GM12891 (cell line): Measurements from ENCODE around the gene SLC44A4.
"Not testable (repeated sequence)": the region's sequence is repeated elsewhere in the genome, so short reads cannot be mapped to it uniquely, and the experiment has no call there.

Experiments
- DNase-seq: peaks from one replicate; pipeline ENCODE4 v3.0.0; 2011; ENCODE audit warnings: low spot score; ENCODE audit not compliant: insufficient read length
- FAIRE-seq: peaks from 2 replicates; lab custom pipeline; 2011; peaks lifted over from hg19 to GRCh38; lab: Jason Lieb, UNC
- PAX5 ChIP-seq: IDR thresholded peaks from 2 replicates; pipeline ENCODE4 v1.6.1; 2011; ENCODE audit warnings: low read length, moderate library complexity, mild to moderate bottlenecking; ENCODE audit not compliant: insufficient read depth, severe bottlenecking
- POLR2A ChIP-seq: IDR thresholded peaks from 2 replicates; pipeline ENCODE4 v1.6.1; 2011; ENCODE audit warnings: low read depth, low read length, control low read depth
- POLR2AphosphoS5 ChIP-seq: IDR thresholded peaks from 2 replicates; pipeline ENCODE4 v1.6.1; 2011; ENCODE audit warnings: low read depth, low read length, control low read depth
- POU2F2 ChIP-seq: IDR thresholded peaks from 2 replicates; pipeline ENCODE4 v1.6.1; 2011; ENCODE audit warnings: low read depth, mild to moderate bottlenecking, control low read depth, low read length, moderate library complexity
- SPI1 ChIP-seq: IDR thresholded peaks from 2 replicates; pipeline ENCODE4 v1.6.1; 2011; ENCODE audit warnings: low read depth, low read length, control low read depth
- TAF1 ChIP-seq: IDR thresholded peaks from 2 replicates; pipeline ENCODE4 v1.6.1; 2011; ENCODE audit warnings: low read depth, low read length, control low read depth

The SLC44A4 gene

GRCh38 chr6:31829633-31830283, 49.0 kb downstream of the SLC44A4 start:
- no peak for FAIRE-seq
- no peak for TF ChIP-seq POU2F2
- DNase-seq = no peak

DNA sequence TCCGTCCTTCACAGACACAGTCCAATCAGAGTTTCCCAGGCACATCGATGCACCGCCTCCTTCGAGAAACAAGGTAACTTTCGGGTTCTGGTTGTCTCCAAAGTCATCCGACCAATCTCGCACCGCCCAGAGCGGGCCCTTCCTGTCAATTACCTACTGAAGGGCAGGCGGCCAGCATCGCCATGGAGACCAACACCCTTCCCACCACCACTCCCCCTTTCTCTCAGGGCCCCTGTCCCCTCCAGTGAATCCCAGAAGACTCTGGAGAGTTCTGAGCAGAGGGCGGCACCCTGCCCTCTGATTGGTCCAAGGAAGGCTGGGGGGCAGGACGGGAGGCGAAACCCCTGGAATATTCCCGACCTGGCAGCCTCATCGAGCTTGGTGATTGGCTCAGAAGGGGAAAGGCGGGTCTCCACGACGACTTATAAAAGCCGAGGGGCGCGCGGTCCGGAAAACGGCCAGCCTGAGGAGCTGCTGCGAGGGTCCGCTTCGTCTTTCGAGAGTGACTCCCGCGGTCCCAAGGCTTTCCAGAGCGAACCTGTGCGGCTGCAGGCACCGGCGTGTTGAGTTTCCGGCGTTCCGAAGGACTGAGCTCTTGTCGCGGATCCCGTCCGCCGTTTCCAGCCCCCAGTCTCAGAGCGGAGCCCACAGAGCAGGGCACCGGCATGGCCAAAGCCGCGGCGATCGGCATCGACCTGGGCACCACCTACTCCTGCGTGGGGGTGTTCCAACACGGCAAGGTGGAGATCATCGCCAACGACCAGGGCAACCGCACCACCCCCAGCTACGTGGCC, 51.3 kb downstream of the SLC44A4 start, which contains the start of gene HSPA1B:
Gene HSPA1B (plus strand): TSS at position 453 of the 794 bp plus-strand sequence. CDS start 213 bp downstream, at position 666.
- FAIRE-seq (peak; percentile 77), DNase-seq (peak; percentile 80)
- peak; percentile 98 for TF ChIP-seq POLR2A
- peak; percentile 98 for TF ChIP-seq POLR2AphosphoS5
- no peak for TF ChIP-seq POU2F2
- no peak for TF ChIP-seq SPI1
- peak; percentile 88 for TF ChIP-seq TAF1
- TF ChIP-seq PAX5 = no peak

DNA sequence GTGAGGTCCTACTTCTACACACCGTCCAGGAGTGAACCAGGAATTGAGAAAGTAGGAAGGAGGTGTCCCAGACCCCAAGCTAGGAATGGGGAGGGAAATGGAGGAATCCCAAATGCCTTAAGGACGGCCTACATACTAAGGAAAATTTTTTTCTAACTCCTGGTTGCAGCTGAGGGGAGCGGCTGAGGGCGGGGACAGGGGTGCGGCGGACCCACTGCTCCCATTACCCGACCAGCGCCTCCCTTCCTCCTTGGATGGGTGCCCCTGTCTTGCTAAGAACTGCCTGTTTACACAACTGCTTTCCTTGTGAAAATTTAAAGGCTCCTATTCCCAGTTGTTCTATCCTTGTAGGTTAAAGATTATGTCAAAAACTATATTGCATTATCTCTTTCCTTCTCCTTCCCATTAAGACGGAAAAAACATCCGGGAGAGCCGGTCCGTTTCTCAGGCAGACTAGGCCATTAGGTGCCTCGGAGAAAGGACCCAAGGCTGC, 52.0 kb downstream of the SLC44A4 start:
- TF ChIP-seq POLR2AphosphoS5 (peak; percentile 32; the same call in 1 of the 2 replicates), POLR2A (no peak)
- DNase-seq = peak; percentile 49
- FAIRE-seq = no peak

- DNase-seq (no peak), FAIRE-seq (no peak)
Measured at GRCh38 chr6:31825553-31825952, 53.2 kb downstream of the SLC44A4 start.

GRCh38 chr6:31823592-31824196, 55.1 kb downstream of the SLC44A4 start:
- not testable (repeated sequence) for FAIRE-seq, DNase-seq

More at GRCh38 chr6:31825553-31825952, 53.2 kb downstream of the SLC44A4 start:
- TF ChIP-seq SPI1 (no peak), POU2F2 (no peak), PAX5 (no peak), POLR2A (no peak), POLR2AphosphoS5 (no peak), TAF1 (no peak)

GRCh38 chr6:31822036-31822821, 56.6 kb downstream of the SLC44A4 start:
- no peak for TF ChIP-seq POU2F2
- TF ChIP-seq TAF1 = no peak
- TF ChIP-seq SPI1 = no peak
- no peak for TF ChIP-seq PAX5
- TF ChIP-seq POLR2AphosphoS5 = no peak; the same call in 1 of the 2 replicates
- TF ChIP-seq POLR2A = no peak
- DNase-seq (peak; percentile 44), FAIRE-seq (no peak)

DNA sequence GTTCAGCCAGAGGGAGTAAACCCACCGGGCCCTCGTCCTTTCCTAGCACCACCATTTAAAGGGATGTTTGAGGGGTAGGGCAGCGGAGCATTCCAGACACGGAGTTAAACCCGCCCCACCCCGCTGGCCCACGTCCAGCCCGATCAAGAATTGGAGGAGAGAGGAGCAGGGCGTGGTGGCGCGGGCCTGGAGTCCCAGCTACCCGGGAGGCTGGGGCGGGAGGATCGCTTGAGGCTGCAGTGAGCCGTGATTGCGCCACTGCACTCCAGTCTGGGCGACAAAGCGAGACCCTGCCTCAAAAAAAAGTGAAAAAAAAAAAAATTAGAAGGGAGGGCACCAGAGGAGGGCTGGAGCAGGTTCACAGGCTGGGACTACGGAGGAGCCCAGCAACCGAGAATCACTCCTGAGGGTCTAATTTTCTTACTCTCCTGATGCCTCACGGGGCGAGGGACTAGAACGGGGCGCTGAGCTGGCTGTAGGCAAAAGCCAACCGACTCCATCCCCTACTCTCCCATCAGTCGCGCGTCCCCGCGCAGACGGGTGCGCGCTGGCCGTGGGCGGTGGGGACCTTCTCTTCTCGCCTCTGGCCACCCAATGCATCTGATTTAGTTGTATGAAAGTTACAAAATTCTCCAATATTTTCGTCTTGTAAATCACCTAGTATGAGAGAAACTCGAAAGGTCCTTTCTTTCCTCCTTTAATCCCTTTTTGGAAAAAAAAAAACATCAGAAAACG, 57.3 kb downstream of the SLC44A4 start:
- FAIRE-seq (peak; percentile 66), DNase-seq (peak; percentile 59)
- TF ChIP-seq POU2F2 = peak; percentile 42
- TF ChIP-seq POLR2AphosphoS5 = peak; percentile 77
- no peak for TF ChIP-seq SPI1
- peak; percentile 65 for TF ChIP-seq TAF1
- TF ChIP-seq PAX5 = no peak
- peak; percentile 83 for TF ChIP-seq POLR2A

- not testable (repeated sequence) for FAIRE-seq, DNase-seq
Measured at GRCh38 chr6:31820399-31820798, 58.4 kb downstream of the SLC44A4 start.

GRCh38 chr6:31819871-31820299, 58.9 kb downstream of the SLC44A4 start:
- FAIRE-seq = no peak
- TF ChIP-seq PAX5 = no peak
- no peak for TF ChIP-seq POU2F2
- TF ChIP-seq TAF1 = no peak
- TF ChIP-seq SPI1 = no peak
- TF ChIP-seq POLR2AphosphoS5 = no peak
- no peak for TF ChIP-seq POLR2A

DNA sequence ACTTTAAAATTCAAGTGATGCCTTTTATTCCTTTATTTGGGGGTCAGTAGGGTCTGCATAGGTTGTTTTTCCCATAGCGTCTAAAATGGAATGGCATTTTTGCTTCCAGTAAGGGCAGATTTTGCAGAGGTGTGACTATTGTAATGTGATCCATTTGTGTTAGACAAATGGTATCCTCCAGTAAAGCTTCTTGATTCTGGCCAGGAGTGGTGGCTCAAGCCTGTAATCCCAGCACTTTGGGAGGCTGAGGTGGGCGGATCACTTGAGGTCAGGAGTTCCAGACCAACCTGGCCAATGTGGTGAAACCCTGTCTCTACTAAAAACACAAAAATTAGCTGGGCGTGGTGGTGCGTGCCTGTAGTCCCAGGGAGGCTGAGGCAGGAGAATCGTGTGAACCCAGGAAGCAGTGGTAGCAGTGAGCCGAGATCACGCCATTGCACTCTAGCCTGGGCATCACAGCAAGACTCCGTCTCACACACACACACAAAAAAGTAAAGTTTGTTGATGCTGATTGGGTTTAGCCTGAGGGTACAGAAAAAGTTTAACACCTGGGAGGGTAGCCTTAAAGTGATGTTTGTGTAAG, 60.8 kb downstream of the SLC44A4 start:
- not testable (repeated sequence) for DNase-seq, FAIRE-seq

More at GRCh38 chr6:31819871-31820299, 58.9 kb downstream of the SLC44A4 start:
- DNase-seq = no peak

- peak; percentile 87 for FAIRE-seq
Measured at GRCh38 chr6:31817133-31817928, 61.5 kb downstream of the SLC44A4 start.

More at GRCh38 chr6:31817133-31817928, 61.5 kb downstream of the SLC44A4 start:
- not testable (repeated sequence) for DNase-seq
